ENCODE results near the gene PIWIL4. TPM values are rescaled to one million over a fixed set of nuclear protein-coding genes. Genes with fewer than 3 reads are reported as not detected.
"Not testable (repeated sequence)": the region's sequence is repeated elsewhere in the genome, so short reads cannot be mapped to it uniquely, and the experiment has no call there.

The PIWIL4 gene
- total RNA-seq, 2 donors from 2014 or later, result 4.4 to 4.5 TPM

- intact Hi-C loops (cut with DNase I), result loop anchor here (10.0 kb wide), 3 partner anchors 122 to 342 kb away; no protein-coding TSS in a partner anchor
- no peak for DNase-seq (ENCODE audit: low spot score)
Observed at GRCh38 chr11:94623120-94623735, 56.1 kb downstream of the PIWIL4 start.

DNA sequence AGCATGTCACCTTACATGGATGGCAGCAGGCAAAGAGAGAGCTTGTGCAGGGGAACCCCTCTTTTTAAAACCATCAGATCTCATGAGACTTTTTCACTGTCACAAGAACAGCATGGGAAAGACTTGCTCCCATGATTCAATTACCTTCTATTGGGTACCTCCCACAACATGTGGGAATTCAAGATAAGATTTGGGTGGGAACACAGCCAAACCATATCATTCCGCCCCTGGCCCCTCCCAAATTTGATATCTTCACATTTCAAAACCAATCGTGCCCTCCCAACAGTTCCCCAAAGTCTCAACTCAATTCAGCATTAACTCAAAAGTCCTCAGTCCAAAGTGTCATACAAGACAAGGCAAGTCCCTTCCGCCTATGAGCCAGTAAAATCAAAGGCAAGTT lies 58.3 kb downstream of the PIWIL4 start:
- intact Hi-C loops (cut with DNase I), result loop anchor here (10.0 kb wide), 3 partner anchors 119 to 339 kb away; no protein-coding TSS in a partner anchor
- not testable (repeated sequence) for DNase-seq (ENCODE audit: low spot score)

- DNase-seq (ENCODE audit: low spot score), result not testable (repeated sequence)
- intact Hi-C loops (cut with DNase I), result loop anchor here (10.0 kb wide), 3 partner anchors 118 to 338 kb away; no protein-coding TSS in a partner anchor
Observed at GRCh38 chr11:94627003-94627560, 59.9 kb downstream of the PIWIL4 start.

DNA sequence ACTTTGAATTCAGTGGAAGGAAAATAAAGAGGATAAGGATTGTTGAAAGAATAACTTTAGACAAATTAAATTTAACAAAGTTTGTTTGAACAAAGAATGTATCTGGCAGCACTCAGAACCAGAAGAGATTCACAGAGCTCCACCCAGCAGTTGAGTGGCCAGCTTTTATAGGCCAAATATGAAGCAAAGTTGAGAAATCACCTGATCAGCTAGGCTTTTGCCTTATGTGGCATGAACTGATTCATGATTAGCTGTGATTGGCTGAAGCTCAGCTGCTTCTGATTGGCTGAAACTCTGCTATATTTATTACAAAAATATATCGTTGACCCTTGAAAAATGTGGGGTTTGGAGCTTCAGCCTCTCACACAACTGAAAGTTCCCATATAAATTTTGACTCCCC lies 62.6 kb downstream of the PIWIL4 start:
- intact Hi-C loops (cut with DNase I), result loop anchor here (10.0 kb wide), 3 partner anchors 115 to 335 kb away; no protein-coding TSS in a partner anchor

GRCh38 chr11:94630221-94630620 lies 63.1 kb downstream of the PIWIL4 start:
- no peak for DNase-seq (ENCODE audit: low spot score)
- intact Hi-C loops (cut with DNase I), result no loop called here

More for the DNA sequence above, 62.6 kb downstream of the PIWIL4 start:
- DNase-seq (ENCODE audit: low spot score), result no peak

DNA sequence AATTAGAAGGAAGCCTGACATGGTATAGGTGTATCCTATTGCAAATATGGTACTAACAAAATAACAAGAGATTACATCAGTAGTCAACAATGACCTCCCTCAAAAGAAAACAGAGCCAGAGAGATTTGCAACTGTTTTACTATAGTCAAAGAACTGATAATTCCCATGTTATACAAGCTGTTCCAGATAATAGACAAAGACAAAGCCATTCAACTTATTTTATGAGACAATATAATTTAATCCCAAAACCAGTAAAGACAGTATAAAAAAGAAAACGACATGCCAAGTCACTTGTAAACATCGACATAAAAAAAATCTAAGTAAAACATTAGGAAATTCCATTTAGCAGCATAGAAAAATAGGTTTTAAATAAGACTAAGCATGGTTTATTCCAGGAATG lies 65.2 kb downstream of the PIWIL4 start:
- intact Hi-C loops (cut with DNase I), result no loop called here
- no peak for DNase-seq (ENCODE audit: low spot score)

GRCh38 chr11:94635072-94635471 lies 67.9 kb downstream of the PIWIL4 start:
- no peak for DNase-seq (ENCODE audit: low spot score)
- intact Hi-C loops (cut with DNase I), result no loop called here

- intact Hi-C loops (cut with DNase I), result no loop called here
- DNase-seq (ENCODE audit: low spot score), result no peak
Observed at GRCh38 chr11:94636388-94636949, 69.3 kb downstream of the PIWIL4 start.

DNA sequence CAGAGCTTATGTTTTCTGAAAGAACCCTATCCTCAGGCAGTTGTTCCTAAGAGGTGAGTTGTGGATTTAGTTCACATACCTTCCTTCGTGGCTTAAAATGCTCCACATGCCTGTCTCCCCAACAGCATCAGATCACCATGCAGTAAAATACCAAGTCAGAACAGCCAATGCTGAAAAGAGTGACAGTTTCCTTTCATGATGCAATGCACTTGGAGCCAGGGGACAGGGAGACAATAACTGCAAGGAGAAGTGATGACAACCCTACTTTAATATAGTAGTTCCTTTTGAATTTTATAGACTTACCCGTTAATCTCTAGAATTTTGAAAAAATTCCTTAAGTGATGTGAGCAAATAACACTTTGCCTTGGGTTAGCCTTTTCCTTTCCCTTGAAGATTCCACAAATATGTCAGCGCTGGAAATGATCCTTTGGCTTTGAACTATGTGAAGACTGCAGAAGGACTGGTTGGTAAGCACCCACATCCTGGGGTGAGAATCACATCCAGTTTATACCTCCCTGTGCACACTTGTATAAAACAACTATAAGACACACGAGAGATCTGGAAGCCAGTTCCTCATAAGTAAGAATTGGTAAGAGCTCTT lies 71.2 kb downstream of the PIWIL4 start:
- DNase-seq (ENCODE audit: low spot score), result no peak
- intact Hi-C loops (cut with DNase I), result no loop called here

DNA sequence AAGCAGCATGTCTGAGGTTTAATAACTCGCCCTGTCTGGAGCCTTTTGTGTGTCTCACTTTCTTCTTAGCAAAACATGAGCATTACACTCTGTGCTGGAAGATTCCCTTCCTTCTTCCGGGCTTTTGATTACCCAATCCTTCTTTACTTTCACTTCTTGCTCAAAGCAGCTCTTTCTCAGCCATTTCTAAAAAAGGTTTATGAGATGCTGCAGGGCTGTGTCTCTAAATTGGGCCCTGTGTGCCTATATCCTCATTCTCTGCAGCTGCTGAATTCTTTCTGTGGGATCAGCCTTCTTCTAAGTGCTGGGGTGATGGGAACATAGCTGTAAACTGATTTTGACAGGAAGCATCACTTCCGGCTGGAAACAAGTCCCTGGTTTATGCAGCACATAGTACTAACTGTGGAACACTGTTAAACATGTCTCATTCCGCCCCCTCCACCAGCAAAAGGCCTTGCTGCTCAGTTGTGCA lies 71.8 kb downstream of the PIWIL4 start:
- intact Hi-C loops (cut with DNase I), result no loop called here
- no peak for DNase-seq (ENCODE audit: low spot score)

- intact Hi-C loops (cut with DNase I), result no loop called here
- DNase-seq (ENCODE audit: low spot score), result no peak
Observed at GRCh38 chr11:94639901-94640721, 72.9 kb downstream of the PIWIL4 start.

DNA sequence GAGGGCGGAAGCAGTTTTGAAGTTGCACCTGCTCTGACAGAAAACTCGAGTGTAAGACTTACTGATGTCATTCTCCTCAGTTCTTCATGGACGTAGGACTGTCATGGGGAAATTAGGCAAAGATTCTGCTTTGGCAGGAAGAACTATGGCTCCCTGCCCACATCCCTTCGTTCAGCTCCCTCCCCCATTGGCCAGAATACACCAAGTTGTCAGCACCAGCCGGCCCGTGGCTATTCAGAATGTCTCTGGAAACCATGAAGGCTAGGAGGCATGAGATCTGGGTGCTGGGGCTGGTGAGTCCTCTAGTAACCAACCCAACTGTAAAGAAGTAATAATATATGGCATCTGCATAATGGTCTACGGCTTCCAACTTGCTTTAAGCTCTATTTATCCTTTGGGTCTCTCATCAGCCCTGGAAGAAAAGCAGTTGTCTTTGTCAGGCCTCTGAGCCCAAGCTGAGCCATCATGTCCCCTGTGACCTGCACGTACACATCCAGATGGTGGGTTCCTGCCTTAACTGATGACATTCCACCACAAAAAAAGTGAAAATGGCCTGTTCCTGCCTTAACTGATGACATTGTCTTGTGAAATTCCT lies 74.1 kb downstream of the PIWIL4 start:
- DNase-seq (ENCODE audit: low spot score), result no peak
- intact Hi-C loops (cut with DNase I), result no loop called here

DNA sequence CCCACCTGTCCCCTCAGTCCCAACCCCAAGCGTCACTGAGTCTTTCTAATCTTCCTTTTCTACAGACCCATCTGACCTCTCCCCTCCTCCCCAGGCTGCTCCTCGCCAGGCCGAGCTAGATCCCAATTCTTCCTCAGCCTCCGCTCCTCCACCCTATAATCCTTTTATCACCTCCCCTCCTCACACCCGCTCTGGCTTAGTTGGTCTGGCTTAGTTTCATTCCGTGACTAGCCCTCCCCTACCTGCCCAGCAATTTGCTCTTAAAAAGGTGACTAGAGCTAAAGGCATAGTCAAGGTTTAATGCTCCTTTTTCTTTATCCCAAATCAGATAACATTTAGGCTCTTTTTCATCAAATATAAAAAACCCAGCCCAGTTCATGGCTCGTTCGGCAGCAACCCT lies 76.0 kb downstream of the PIWIL4 start:
- DNase-seq (ENCODE audit: low spot score); intact Hi-C loops (cut with DNase I): not testable (repeated sequence)

GRCh38 chr11:94647926-94648325 lies 80.8 kb downstream of the PIWIL4 start:
- peak; percentile 89 for DNase-seq (ENCODE audit: low spot score)
- intact Hi-C loops (cut with DNase I), result no loop called here

DNA sequence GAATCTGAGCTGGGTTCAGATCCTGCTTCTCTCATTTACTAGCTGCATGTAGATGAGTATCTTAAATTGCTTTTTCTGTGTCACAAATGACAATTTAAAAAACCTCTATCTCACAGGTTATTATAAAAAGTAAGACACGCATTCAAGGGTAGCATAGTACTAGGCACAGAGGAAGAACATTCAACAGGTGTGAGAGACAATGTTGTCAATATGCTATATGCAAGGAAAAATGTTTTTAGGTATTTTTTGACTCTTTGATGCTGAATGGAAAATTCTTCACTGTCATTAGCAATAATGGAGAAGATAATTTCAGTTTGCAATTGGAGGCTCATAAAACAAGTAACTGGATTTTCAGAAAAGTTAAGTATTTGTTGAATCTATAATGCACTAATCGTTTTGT lies 81.6 kb downstream of the PIWIL4 start:
- DNase-seq (ENCODE audit: low spot score), result no peak
- intact Hi-C loops (cut with DNase I), result no loop called here

DNA sequence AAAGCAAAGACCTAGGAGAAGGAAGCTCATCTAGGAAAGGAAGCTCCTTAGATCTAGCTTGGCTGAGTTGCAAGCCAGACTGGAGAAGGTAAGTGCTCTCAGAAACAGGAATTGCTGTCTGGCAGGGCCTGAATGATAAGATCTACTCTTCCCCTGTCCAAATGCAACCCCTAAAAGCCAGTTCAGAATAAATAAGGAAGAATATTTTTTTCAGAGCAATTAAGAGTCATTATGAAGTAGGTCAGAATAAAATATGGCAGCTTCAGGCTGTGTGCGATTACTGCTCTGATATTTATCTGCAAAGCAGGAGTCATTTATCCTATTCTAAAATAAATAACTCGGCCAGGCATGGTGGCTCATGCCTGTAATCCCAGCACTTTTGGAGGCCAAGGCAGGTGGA lies 82.1 kb downstream of the PIWIL4 start:
- intact Hi-C loops (cut with DNase I), result no loop called here
- DNase-seq (ENCODE audit: low spot score), result no peak

- DNase-seq (ENCODE audit: low spot score), result no peak
- intact Hi-C loops (cut with DNase I), result no loop called here
Observed at GRCh38 chr11:94649964-94650623, 82.9 kb downstream of the PIWIL4 start.

- intact Hi-C loops (cut with DNase I), result no loop called here
- DNase-seq (ENCODE audit: low spot score), result peak; percentile 91
Observed at GRCh38 chr11:94650756-94651155, 83.6 kb downstream of the PIWIL4 start.

All from posterior vena cava (tissue), 2 donors.